HEK293 (cell line): Measurements from ENCODE around the gene SOCS1.

Source experiments
- CTCF ChIA-PET: fragments of 350-600 bp; formaldehyde crosslinking; extraction: SDS; loops from one replicate; lab custom pipeline; 2021; ENCODE audit warnings: antibody characterized with exemption; lab: Yijun Ruan, JAX
- POLR2A ChIA-PET: fragments of 300-600 bp; formaldehyde crosslinking; extraction: SDS; loops from one replicate; lab custom pipeline; 2020; ENCODE audit warnings: antibody characterized with exemption, inconsistent platforms; lab: Yijun Ruan, JAX
- H3K27ac ChIP-seq: fragments of 200-500 bp; sonication (Bioruptor generic); 2 replicates; pipeline ENCODE4 v1.5.1; 2014; ENCODE audit warnings: low read depth, low read length, control low read depth, inconsistent platforms; ENCODE audit errors: extremely low read depth
- H3K36me3 ChIP-seq, 2 experiments: fragments of 200-500 bp in 1 of 2; sonication (Bioruptor generic) in 1 of 2; 1 replicate in 1 of 2; 2 replicates in 1 of 2; pipeline ENCODE4 v1.5.1; 2014 to 2017; ENCODE audit warnings: inconsistent platforms in 2 of 2, low read length in 2 of 2; ENCODE audit not compliant: control insufficient read depth in 2 of 2, insufficient read depth in 1 of 2
- H3K4me1 ChIP-seq: fragments of 200-500 bp; sonication (Bioruptor generic); 2 replicates; pipeline ENCODE4 v1.5.1; 2014; ENCODE audit warnings: mild to moderate bottlenecking, low read length, inconsistent platforms; ENCODE audit not compliant: control insufficient read depth, insufficient read depth
- H3K4me3 ChIP-seq: 2 replicates; pipeline ENCODE4 v1.5.1; 2011; ENCODE audit warnings: low read depth, mild to moderate bottlenecking, control low read depth, low read length, moderate library complexity
- H3K9me3 ChIP-seq: fragments of 200-500 bp; sonication (Bioruptor generic); 2 replicates; pipeline ENCODE4 v1.5.1; 2014; ENCODE audit warnings: low read depth, low read length, inconsistent platforms; ENCODE audit not compliant: control insufficient read depth, insufficient read depth
- FEZF1 ChIP-seq: fragments of 450-650 bp; formaldehyde crosslinking; IDR thresholded peaks from 2 replicates; pipeline ENCODE4 v1.5.1; 2016; ENCODE audit warnings: missing biosample characterization, missing genetic modification characterization
- GLI2 ChIP-seq: fragments of 450-650 bp; formaldehyde crosslinking; IDR thresholded peaks from 2 replicates; pipeline ENCODE4; 2017; ENCODE audit warnings: missing biosample characterization, missing genetic modification characterization, low read depth, borderline replicate concordance
- KLF16 ChIP-seq: fragments of 450-650 bp; formaldehyde crosslinking; IDR thresholded peaks from 2 replicates; pipeline ENCODE4 v1.5.1; 2017; ENCODE audit warnings: missing biosample characterization, missing genetic modification characterization
- ZFHX2 ChIP-seq: fragments of 450-650 bp; formaldehyde crosslinking; conservative IDR thresholded peaks from 2 replicates; pipeline ENCODE4 v1.5.1; 2016; ENCODE audit warnings: missing biosample characterization, missing genetic modification characterization
- ZNF133 ChIP-seq: fragments of 450-650 bp; formaldehyde crosslinking; IDR thresholded peaks from 2 replicates; pipeline ENCODE4 v1.5.1; 2016; ENCODE audit warnings: missing biosample characterization, missing genetic modification characterization
- ZNF169 ChIP-seq: fragments of 450-650 bp; formaldehyde crosslinking; IDR thresholded peaks from 2 replicates; pipeline ENCODE4 v1.5.1; 2016; ENCODE audit warnings: missing biosample characterization, missing genetic modification characterization
- ZNF2 ChIP-seq: fragments of 450-650 bp; formaldehyde crosslinking; IDR thresholded peaks from 2 replicates; pipeline ENCODE4 v1.5.1; 2016; ENCODE audit warnings: missing biosample characterization, missing genetic modification characterization
- ZNF23 ChIP-seq: fragments of 450-650 bp; formaldehyde crosslinking; IDR thresholded peaks from 2 replicates; pipeline ENCODE4 v1.5.1; 2016; ENCODE audit warnings: missing biosample characterization, missing genetic modification characterization, borderline replicate concordance
- ZNF239 ChIP-seq: fragments of 450-650 bp; formaldehyde crosslinking; IDR thresholded peaks from 2 replicates; pipeline ENCODE4 v1.5.1; 2016; ENCODE audit warnings: missing biosample characterization, missing genetic modification characterization
- ZNF335 ChIP-seq: fragments of 450-650 bp; formaldehyde crosslinking; conservative IDR thresholded peaks from 2 replicates; pipeline ENCODE4 v1.5.1; 2016; ENCODE audit warnings: missing biosample characterization, missing genetic modification characterization
- ZNF624 ChIP-seq: fragments of 450-650 bp; formaldehyde crosslinking; IDR thresholded peaks from 2 replicates; pipeline ENCODE4 v1.5.1; 2017; ENCODE audit warnings: missing biosample characterization, missing genetic modification characterization
- ZNF658 ChIP-seq: fragments of 450-650 bp; formaldehyde crosslinking; IDR thresholded peaks from 2 replicates; pipeline ENCODE4; 2016; ENCODE audit warnings: missing biosample characterization, missing genetic modification characterization
- ZNF777 ChIP-seq: fragments of 450-650 bp; formaldehyde crosslinking; IDR thresholded peaks from 2 replicates; pipeline ENCODE4 v1.5.1; 2017; ENCODE audit warnings: missing biosample characterization, missing genetic modification characterization, borderline replicate concordance
- TF ChIP-seq, protein P1 (sequence below): fragments of 450-650 bp; formaldehyde crosslinking; IDR thresholded peaks from 2 replicates; pipeline ENCODE4 v1.5.1; 2016; ENCODE audit warnings: missing biosample characterization, missing genetic modification characterization
- TF ChIP-seq, protein P2 (sequence below): fragments of 450-650 bp; formaldehyde crosslinking; IDR thresholded peaks from 2 replicates; pipeline ENCODE4 v1.5.1; 2016; ENCODE audit warnings: missing biosample characterization, missing genetic modification characterization, low read depth
- TF ChIP-seq, protein P3 (sequence below): fragments of 450-650 bp; formaldehyde crosslinking; IDR thresholded peaks from 2 replicates; pipeline ENCODE4 v1.5.1; 2016; ENCODE audit warnings: missing biosample characterization, missing genetic modification characterization
- TF ChIP-seq, protein P4 (sequence below): fragments of 450-650 bp; formaldehyde crosslinking; IDR thresholded peaks from 2 replicates; pipeline ENCODE4 v1.5.1; 2017; ENCODE audit warnings: missing biosample characterization, missing genetic modification characterization
- TF ChIP-seq, protein P5 (sequence below): fragments of 450-650 bp; formaldehyde crosslinking; IDR thresholded peaks from 2 replicates; pipeline ENCODE4 v1.5.1; 2016; ENCODE audit warnings: missing biosample characterization, missing genetic modification characterization, borderline replicate concordance

The SOCS1 gene

DNA sequence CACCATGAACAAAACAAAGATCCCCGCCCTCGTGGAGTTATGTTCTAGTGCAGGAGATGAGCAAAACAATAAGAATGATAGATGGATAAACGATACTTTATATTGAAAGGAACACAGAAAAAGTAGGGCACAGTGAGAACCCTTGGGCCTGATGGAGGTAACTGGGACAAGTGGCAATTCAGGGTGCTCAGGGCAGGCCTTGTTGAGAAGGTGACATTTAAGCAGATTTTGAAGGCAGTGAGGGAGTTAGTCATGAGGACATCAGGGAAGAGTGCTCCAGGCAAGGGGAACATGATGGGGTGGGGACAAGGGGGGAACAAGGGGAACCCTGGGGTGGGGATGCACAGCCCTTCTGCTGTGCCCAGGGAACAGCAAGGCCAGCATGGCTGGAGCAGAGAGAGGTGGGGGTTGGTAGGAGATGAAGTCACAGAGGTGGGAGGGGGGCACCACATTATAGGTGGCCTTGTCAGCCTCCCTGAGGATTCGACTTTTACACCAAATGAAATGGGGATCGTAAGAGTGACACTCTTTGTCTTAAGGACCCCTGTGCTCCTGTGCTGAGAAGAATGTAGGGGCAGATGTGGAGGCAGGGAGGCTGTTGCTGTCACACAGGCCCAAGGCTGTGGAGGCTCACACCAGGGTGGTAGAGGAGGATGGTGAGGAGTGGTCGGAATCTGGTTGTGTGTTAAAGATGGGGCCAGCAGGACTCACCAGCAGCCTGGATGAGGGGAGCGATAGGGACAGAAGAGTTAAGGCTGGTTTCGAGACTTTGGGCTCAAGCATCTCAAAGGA is 34.3 kb upstream of the SOCS1 start:
- Histone ChIP-seq H3K27ac (no peak overlapping the region), H3K4me1 (no peaks in the 10 kb centered on the region; the same call in 1 of the 2 replicates), H3K9me3 (no peaks in the 10 kb centered on the region), H3K36me3 (no peaks in the 10 kb centered on the region), H3K4me3 (no peak overlapping the region)
- POLR2A ChIA-PET = interaction anchor here (1.1 to 1.4 kb wide), 2 partner anchors 30 to 35 kb away, joined by 3 to 7 read pairs; partner anchors contain the start of gene SOCS1
- CTCF ChIA-PET = no interaction called here
- TF ChIP-seq, protein P1, sequence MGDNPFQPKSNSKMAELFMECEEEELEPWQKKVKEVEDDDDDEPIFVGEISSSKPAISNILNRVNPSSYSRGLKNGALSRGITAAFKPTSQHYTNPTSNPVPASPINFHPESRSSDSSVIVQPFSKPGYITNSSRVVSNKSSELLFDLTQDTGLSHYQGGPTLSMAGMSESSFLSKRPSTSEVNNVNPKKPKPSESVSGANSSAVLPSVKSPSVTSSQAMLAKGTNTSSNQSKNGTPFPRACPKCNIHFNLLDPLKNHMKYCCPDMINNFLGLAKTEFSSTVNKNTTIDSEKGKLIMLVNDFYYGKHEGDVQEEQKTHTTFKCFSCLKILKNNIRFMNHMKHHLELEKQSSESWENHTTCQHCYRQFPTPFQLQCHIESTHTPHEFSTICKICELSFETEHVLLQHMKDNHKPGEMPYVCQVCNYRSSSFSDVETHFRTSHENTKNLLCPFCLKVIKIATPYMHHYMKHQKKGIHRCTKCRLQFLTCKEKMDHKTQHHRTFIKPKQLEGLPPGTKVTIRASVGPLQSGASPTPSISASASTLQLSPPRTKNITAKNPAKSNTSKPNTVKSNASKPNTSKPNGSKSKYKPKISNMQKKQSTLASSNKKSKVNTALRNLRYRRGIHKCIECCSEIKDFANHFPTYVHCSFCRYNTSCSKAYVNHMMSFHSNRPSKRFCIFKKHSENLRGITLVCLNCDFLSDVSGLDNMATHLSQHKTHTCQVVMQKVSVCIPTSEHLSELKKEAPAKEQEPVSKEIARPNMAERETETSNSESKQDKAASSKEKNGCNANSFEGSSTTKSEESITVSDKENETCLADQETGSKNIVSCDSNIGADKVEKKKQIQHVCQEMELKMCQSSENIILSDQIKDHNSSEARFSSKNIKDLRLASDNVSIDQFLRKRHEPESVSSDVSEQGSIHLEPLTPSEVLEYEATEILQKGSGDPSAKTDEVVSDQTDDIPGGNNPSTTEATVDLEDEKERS (tag by site-specific recombination) = no peak
- TF ChIP-seq ZNF133 (tag by site-specific recombination) = no peak
- TF ChIP-seq ZNF2 = no peak
- no peak for TF ChIP-seq ZNF658 (tag by site-specific recombination)
- TF ChIP-seq FEZF1 (tag by site-specific recombination) = no peak
- TF ChIP-seq GLI2 (tag by site-specific recombination) = no peak
- no peak for TF ChIP-seq ZNF335 (tag by site-specific recombination)
- no peak for TF ChIP-seq KLF16 (tag by site-specific recombination)
- TF ChIP-seq, protein P2, sequence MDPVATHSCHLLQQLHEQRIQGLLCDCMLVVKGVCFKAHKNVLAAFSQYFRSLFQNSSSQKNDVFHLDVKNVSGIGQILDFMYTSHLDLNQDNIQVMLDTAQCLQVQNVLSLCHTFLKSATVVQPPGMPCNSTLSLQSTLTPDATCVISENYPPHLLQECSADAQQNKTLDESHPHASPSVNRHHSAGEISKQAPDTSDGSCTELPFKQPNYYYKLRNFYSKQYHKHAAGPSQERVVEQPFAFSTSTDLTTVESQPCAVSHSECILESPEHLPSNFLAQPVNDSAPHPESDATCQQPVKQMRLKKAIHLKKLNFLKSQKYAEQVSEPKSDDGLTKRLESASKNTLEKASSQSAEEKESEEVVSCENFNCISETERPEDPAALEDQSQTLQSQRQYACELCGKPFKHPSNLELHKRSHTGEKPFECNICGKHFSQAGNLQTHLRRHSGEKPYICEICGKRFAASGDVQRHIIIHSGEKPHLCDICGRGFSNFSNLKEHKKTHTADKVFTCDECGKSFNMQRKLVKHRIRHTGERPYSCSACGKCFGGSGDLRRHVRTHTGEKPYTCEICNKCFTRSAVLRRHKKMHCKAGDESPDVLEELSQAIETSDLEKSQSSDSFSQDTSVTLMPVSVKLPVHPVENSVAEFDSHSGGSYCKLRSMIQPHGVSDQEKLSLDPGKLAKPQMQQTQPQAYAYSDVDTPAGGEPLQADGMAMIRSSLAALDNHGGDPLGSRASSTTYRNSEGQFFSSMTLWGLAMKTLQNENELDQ (tag by site-specific recombination) = no peak
- no peak for TF ChIP-seq ZNF169 (tag by site-specific recombination)
- TF ChIP-seq ZFHX2 (tag by site-specific recombination) = no peak
- TF ChIP-seq ZNF777 = no peak
- TF ChIP-seq ZNF239 (tag by site-specific recombination) = no peak
- TF ChIP-seq, protein P3, sequence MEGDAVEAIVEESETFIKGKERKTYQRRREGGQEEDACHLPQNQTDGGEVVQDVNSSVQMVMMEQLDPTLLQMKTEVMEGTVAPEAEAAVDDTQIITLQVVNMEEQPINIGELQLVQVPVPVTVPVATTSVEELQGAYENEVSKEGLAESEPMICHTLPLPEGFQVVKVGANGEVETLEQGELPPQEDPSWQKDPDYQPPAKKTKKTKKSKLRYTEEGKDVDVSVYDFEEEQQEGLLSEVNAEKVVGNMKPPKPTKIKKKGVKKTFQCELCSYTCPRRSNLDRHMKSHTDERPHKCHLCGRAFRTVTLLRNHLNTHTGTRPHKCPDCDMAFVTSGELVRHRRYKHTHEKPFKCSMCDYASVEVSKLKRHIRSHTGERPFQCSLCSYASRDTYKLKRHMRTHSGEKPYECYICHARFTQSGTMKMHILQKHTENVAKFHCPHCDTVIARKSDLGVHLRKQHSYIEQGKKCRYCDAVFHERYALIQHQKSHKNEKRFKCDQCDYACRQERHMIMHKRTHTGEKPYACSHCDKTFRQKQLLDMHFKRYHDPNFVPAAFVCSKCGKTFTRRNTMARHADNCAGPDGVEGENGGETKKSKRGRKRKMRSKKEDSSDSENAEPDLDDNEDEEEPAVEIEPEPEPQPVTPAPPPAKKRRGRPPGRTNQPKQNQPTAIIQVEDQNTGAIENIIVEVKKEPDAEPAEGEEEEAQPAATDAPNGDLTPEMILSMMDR = no peak
- no peak for TF ChIP-seq ZNF624 (tag by site-specific recombination)
- TF ChIP-seq, protein P4, sequence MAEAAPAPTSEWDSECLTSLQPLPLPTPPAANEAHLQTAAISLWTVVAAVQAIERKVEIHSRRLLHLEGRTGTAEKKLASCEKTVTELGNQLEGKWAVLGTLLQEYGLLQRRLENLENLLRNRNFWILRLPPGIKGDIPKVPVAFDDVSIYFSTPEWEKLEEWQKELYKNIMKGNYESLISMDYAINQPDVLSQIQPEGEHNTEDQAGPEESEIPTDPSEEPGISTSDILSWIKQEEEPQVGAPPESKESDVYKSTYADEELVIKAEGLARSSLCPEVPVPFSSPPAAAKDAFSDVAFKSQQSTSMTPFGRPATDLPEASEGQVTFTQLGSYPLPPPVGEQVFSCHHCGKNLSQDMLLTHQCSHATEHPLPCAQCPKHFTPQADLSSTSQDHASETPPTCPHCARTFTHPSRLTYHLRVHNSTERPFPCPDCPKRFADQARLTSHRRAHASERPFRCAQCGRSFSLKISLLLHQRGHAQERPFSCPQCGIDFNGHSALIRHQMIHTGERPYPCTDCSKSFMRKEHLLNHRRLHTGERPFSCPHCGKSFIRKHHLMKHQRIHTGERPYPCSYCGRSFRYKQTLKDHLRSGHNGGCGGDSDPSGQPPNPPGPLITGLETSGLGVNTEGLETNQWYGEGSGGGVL (tag by site-specific recombination) = no peak
- TF ChIP-seq, protein P5, sequence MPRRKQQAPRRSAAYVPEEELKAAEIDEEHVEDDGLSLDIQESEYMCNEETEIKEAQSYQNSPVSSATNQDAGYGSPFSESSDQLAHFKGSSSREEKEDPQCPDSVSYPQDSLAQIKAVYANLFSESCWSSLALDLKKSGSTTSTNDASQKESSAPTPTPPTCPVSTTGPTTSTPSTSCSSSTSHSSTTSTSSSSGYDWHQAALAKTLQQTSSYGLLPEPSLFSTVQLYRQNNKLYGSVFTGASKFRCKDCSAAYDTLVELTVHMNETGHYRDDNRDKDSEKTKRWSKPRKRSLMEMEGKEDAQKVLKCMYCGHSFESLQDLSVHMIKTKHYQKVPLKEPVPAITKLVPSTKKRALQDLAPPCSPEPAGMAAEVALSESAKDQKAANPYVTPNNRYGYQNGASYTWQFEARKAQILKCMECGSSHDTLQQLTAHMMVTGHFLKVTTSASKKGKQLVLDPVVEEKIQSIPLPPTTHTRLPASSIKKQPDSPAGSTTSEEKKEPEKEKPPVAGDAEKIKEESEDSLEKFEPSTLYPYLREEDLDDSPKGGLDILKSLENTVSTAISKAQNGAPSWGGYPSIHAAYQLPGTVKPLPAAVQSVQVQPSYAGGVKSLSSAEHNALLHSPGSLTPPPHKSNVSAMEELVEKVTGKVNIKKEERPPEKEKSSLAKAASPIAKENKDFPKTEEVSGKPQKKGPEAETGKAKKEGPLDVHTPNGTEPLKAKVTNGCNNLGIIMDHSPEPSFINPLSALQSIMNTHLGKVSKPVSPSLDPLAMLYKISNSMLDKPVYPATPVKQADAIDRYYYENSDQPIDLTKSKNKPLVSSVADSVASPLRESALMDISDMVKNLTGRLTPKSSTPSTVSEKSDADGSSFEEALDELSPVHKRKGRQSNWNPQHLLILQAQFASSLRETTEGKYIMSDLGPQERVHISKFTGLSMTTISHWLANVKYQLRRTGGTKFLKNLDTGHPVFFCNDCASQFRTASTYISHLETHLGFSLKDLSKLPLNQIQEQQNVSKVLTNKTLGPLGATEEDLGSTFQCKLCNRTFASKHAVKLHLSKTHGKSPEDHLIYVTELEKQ (tag by site-specific recombination) = no peak
- TF ChIP-seq ZNF23 (tag by site-specific recombination) = no peak
